ENCODE results near the gene TPH2.

TPH2 gene

GRCh38 chr12:71958056-71958455 lies 19.4 kb downstream of the TPH2 start:
- in situ Hi-C loops (cut with MboI; ENCODE audit: low sequenced_read_pairs): no loop called here

- in situ Hi-C loops (cut with MboI; ENCODE audit: low sequenced_read_pairs): no loop called here
These were observed 19.8 kb downstream of the TPH2 start for GRCh38 chr12:71958457-71958856.

- in situ Hi-C loops (cut with MboI; ENCODE audit: low sequenced_read_pairs): no loop called here
These were observed 20.4 kb downstream of the TPH2 start for GRCh38 chr12:71958993-71959578.

- in situ Hi-C loops (cut with MboI; ENCODE audit: low sequenced_read_pairs): no loop called here
These were observed 28.6 kb downstream of the TPH2 start for GRCh38 chr12:71967211-71967610.

GRCh38 chr12:71969330-71969729 lies 30.7 kb downstream of the TPH2 start:
- in situ Hi-C loops (cut with MboI; ENCODE audit: low sequenced_read_pairs): no loop called here

GRCh38 chr12:71970031-71970430 lies 31.4 kb downstream of the TPH2 start:
- in situ Hi-C loops (cut with MboI; ENCODE audit: low sequenced_read_pairs): no loop called here

- in situ Hi-C loops (cut with MboI; ENCODE audit: low sequenced_read_pairs): no loop called here
These were observed 33.9 kb downstream of the TPH2 start for GRCh38 chr12:71972441-71973074.

- in situ Hi-C loops (cut with MboI; ENCODE audit: low sequenced_read_pairs): no loop called here
These were observed 35.0 kb downstream of the TPH2 start for GRCh38 chr12:71973687-71974086.

GRCh38 chr12:71980538-71980937 lies 41.9 kb downstream of the TPH2 start:
- in situ Hi-C loops (cut with MboI; ENCODE audit: low sequenced_read_pairs): no loop called here

- in situ Hi-C loops (cut with MboI; ENCODE audit: low sequenced_read_pairs): no loop called here
These were observed 42.5 kb downstream of the TPH2 start for GRCh38 chr12:71981149-71981548.

- in situ Hi-C loops (cut with MboI; ENCODE audit: low sequenced_read_pairs): no loop called here
These were observed 56.1 kb downstream of the TPH2 start for GRCh38 chr12:71994715-71995114.

GRCh38 chr12:71999795-72000194 lies 61.1 kb downstream of the TPH2 start:
- in situ Hi-C loops (cut with MboI; ENCODE audit: low sequenced_read_pairs): no loop called here

GRCh38 chr12:72000969-72001648 lies 62.5 kb downstream of the TPH2 start:
- in situ Hi-C loops (cut with MboI; ENCODE audit: low sequenced_read_pairs): no loop called here

GRCh38 chr12:72006766-72007165 lies 68.1 kb downstream of the TPH2 start:
- in situ Hi-C loops (cut with MboI; ENCODE audit: low sequenced_read_pairs): no loop called here

GRCh38 chr12:72010356-72010755 lies 71.7 kb downstream of the TPH2 start:
- in situ Hi-C loops (cut with MboI; ENCODE audit: low sequenced_read_pairs): no loop called here

- in situ Hi-C loops (cut with MboI; ENCODE audit: low sequenced_read_pairs): no loop called here
These were observed 72.7 kb downstream of the TPH2 start for GRCh38 chr12:72011374-72011773.

- in situ Hi-C loops (cut with MboI; ENCODE audit: low sequenced_read_pairs): no loop called here
These were observed 74.2 kb downstream of the TPH2 start for GRCh38 chr12:72012874-72013273.

- in situ Hi-C loops (cut with MboI; ENCODE audit: low sequenced_read_pairs): no loop called here
These were observed 77.2 kb downstream of the TPH2 start for GRCh38 chr12:72015895-72016294.

GRCh38 chr12:72017054-72017651 lies 78.5 kb downstream of the TPH2 start:
- in situ Hi-C loops (cut with MboI; ENCODE audit: low sequenced_read_pairs): no loop called here

- in situ Hi-C loops (cut with MboI; ENCODE audit: low sequenced_read_pairs): no loop called here
These were observed 79.4 kb downstream of the TPH2 start for GRCh38 chr12:72018036-72018435.

GRCh38 chr12:72024613-72025012 lies 86.0 kb downstream of the TPH2 start:
- in situ Hi-C loops (cut with MboI; ENCODE audit: low sequenced_read_pairs): no loop called here

- in situ Hi-C loops (cut with MboI; ENCODE audit: low sequenced_read_pairs): no loop called here
These were observed 86.9 kb downstream of the TPH2 start for GRCh38 chr12:72025524-72025923.

Measured in HL-60/S4 (cell line).